HEK293T (cell line): ENCODE data around the gene ANKRD16.

Experiments used
- ARNT ChIP-seq: fragments of 450-650 bp; IDR thresholded peaks from 2 replicates; pipeline ENCODE4 v1.6.1; 2017; ENCODE audit warnings: mild to moderate bottlenecking
- BHLHE40 ChIP-seq: fragments of 450-650 bp; IDR thresholded peaks from 2 replicates; pipeline ENCODE4 v1.6.1; 2016; ENCODE audit warnings: mild to moderate bottlenecking, moderate library complexity, borderline replicate concordance
- CTBP1 ChIP-seq: fragments of 450-650 bp; IDR thresholded peaks from 2 replicates; pipeline ENCODE4 v1.6.1; 2016; ENCODE audit warnings: borderline replicate concordance
- ELF4 ChIP-seq: fragments of 450-650 bp; IDR thresholded peaks from 2 replicates; pipeline ENCODE4 v1.6.1; 2017; ENCODE audit warnings: antibody characterized with exemption
- FOXA1 ChIP-seq: fragments of 450-650 bp; IDR thresholded peaks from 2 replicates; pipeline ENCODE4 v1.6.1; 2016; ENCODE audit warnings: mild to moderate bottlenecking
- FOXK2 ChIP-seq: fragments of 450-650 bp; IDR thresholded peaks from 2 replicates; pipeline ENCODE4 v1.6.1; 2016; ENCODE audit warnings: mild to moderate bottlenecking
- FOXM1 ChIP-seq: fragments of 450-650 bp; IDR thresholded peaks from 2 replicates; pipeline ENCODE4 v1.6.1; 2017; ENCODE audit warnings: mild to moderate bottlenecking, borderline replicate concordance
- HDGF ChIP-seq: fragments of 450-650 bp; IDR thresholded peaks from 2 replicates; pipeline ENCODE4 v1.6.1; 2017; ENCODE audit warnings: antibody characterized with exemption, borderline replicate concordance
- NFRKB ChIP-seq: fragments of 450-650 bp; IDR thresholded peaks from 2 replicates; pipeline ENCODE4 v1.6.1; 2016; ENCODE audit warnings: mild to moderate bottlenecking, moderate library complexity
- SP1 ChIP-seq: fragments of 450-650 bp; IDR thresholded peaks from 2 replicates; pipeline ENCODE4 v1.6.1; 2017
- SUZ12 ChIP-seq: fragments of 450-650 bp; IDR thresholded peaks from 2 replicates; pipeline ENCODE4 v1.6.1; 2016; ENCODE audit warnings: mild to moderate bottlenecking
- ZNF384 ChIP-seq: fragments of 450-650 bp; IDR thresholded peaks from 2 replicates; pipeline ENCODE4 v1.6.1; 2016
- TF ChIP-seq, protein P1 (sequence below): fragments of 450-650 bp; IDR thresholded peaks from 2 replicates; pipeline ENCODE4 v1.6.1; 2016

DNA sequence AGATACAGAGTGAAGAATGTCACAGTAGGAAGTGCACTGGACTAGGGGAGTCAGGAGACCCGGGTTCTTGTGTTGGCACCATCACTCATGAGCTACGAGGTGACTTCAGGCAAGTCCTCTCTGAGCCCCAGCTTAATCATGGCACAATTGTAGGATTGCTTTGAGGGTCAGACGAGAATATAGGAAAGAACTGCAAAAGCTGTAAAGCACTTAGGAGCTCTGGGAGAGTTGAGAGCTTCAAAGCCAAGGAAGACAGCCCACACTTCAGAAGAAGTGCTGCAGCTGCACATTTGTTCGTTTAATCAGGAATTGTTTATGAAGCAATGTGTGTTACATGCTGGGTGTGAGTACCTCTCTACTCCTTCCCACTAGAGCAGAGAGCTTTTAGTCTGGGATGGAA is 4.7 kb upstream of the ANKRD16 start:
- no peak for TF ChIP-seq FOXK2
- TF ChIP-seq ZNF384: no peak
- no peak for TF ChIP-seq FOXM1
- no peak for TF ChIP-seq HDGF
- no peak for TF ChIP-seq CTBP1
- TF ChIP-seq SP1: no peak
- no peak for TF ChIP-seq ARNT
- no peak for TF ChIP-seq BHLHE40
- TF ChIP-seq ELF4: no peak
- TF ChIP-seq FOXA1: no peak
- TF ChIP-seq NFRKB: no peak
- no peak for TF ChIP-seq SUZ12
- TF ChIP-seq, protein P1, sequence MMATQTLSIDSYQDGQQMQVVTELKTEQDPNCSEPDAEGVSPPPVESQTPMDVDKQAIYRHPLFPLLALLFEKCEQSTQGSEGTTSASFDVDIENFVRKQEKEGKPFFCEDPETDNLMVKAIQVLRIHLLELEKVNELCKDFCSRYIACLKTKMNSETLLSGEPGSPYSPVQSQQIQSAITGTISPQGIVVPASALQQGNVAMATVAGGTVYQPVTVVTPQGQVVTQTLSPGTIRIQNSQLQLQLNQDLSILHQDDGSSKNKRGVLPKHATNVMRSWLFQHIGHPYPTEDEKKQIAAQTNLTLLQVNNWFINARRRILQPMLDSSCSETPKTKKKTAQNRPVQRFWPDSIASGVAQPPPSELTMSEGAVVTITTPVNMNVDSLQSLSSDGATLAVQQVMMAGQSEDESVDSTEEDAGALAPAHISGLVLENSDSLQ: no peak
